ENCODE measurements around the gene PRKCH. TPM values are rescaled to one million over a fixed set of nuclear protein-coding genes. Genes with fewer than 3 reads are reported as not detected.

PRKCH gene
- total RNA-seq, 6 experiments from 2014 or later: 5.0 to 12.1 (median 8.8) TPM

- no peaks in the 10 kb centered on the region for H3K27me3 ChIP-seq
- WGBS (ENCODE audit: insufficient coverage, low coverage, low lambda C conversion rate, missing lambda C conversion rate): 98% methylated on average over 4 of the region's 7 CpGs
- ATAC-seq (peak in 1 of 4 donors; percentile 26), DNase-seq (peak in 1 of 3 donors; percentile 41)
- H3K9me3 ChIP-seq: no peaks in the 10 kb centered on the region
- no peak for TF ChIP-seq CTCF (IDR thresholded peaks at IDR 0.05)
- TF ChIP-seq POLR2A (IDR thresholded peaks at IDR 0.05): no peak
- H3K27ac ChIP-seq: peak overlapping the region in 2 of 3 donors; percentile 64 to 91
- intact Hi-C loops (cut with DNase I): no loop called here
- H3K4me1 ChIP-seq: peaks cover 0 to 19% (median 5%) of the 10 kb centered on the region in 4 donors
- no peaks in the 10 kb centered on the region for H3K36me3 ChIP-seq
- H3K4me3 ChIP-seq: no peak overlapping the region
Measured at GRCh38 chr14:61562321-61563161, 241.2 kb downstream of the PRKCH start.

GRCh38 chr14:61563162-61563511, 241.8 kb downstream of the PRKCH start:
- H3K9me3 ChIP-seq: no peaks in the 10 kb centered on the region
- 88% methylated on average over 4 of the region's 7 CpGs for WGBS (ENCODE audit: insufficient coverage, low coverage, low lambda C conversion rate, missing lambda C conversion rate)
- no peak overlapping the region for H3K27ac ChIP-seq
- DNase-seq (peak in 1 of 3 donors; percentile 44), ATAC-seq (no peak)
- H3K36me3 ChIP-seq: no peaks in the 10 kb centered on the region
- TF ChIP-seq POLR2A (IDR thresholded peaks at IDR 0.05) (no peak), CTCF (IDR thresholded peaks at IDR 0.05) (no peak)
- peaks cover 0 to 24% (median 7%) of the 10 kb centered on the region in 4 donors for H3K4me1 ChIP-seq
- no peaks in the 10 kb centered on the region for H3K27me3 ChIP-seq
- intact Hi-C loops (cut with DNase I): no loop called here
- no peak overlapping the region for H3K4me3 ChIP-seq

- no peak for ATAC-seq
- Histone ChIP-seq H3K27me3 (no peaks in the 10 kb centered on the region), H3K36me3 (no peaks in the 10 kb centered on the region), H3K9me3 (no peaks in the 10 kb centered on the region), H3K4me1 (peaks cover 0 to 30% (median 8%) of the 10 kb centered on the region in 4 donors), H3K27ac (no peak overlapping the region), H3K4me3 (no peak overlapping the region)
- intact Hi-C loops (cut with DNase I): no loop called here
- peak in 1 of 3 donors; percentile 37 for DNase-seq
- TF ChIP-seq POLR2A (IDR thresholded peaks at IDR 0.05) (no peak), CTCF (IDR thresholded peaks at IDR 0.05) (no peak)
- WGBS (ENCODE audit: insufficient coverage, low coverage, low lambda C conversion rate, missing lambda C conversion rate): 96% methylated on average over 4 of the region's 6 CpGs
Measured at GRCh38 chr14:61563880-61564617, 242.7 kb downstream of the PRKCH start.

- WGBS (ENCODE audit: insufficient coverage, low coverage, low lambda C conversion rate, missing lambda C conversion rate): no CpG with 5 or more reads among the region's 6 CpGs
- TF ChIP-seq CTCF (IDR thresholded peaks at IDR 0.05): no peak
- TF ChIP-seq POLR2A (IDR thresholded peaks at IDR 0.05): no peak
- Histone ChIP-seq H3K27ac (no peak overlapping the region), H3K36me3 (no peaks in the 10 kb centered on the region), H3K27me3 (no peaks in the 10 kb centered on the region), H3K4me1 (peaks cover 0 to 29% (median 8%) of the 10 kb centered on the region in 4 donors), H3K4me3 (no peak overlapping the region), H3K9me3 (no peaks in the 10 kb centered on the region)
- DNase-seq (peak in 1 of 3 donors; percentile 37), ATAC-seq (no peak)
- intact Hi-C loops (cut with DNase I): no loop called here
Measured at GRCh38 chr14:61564618-61565091, 243.3 kb downstream of the PRKCH start.
